GM12873 (cell line): ENCODE results near the gene RAB4A.

Experiments used
- TF ChIP-seq, protein P1 (sequence below): IDR thresholded peaks from 2 replicates; pipeline ENCODE4 v1.5.1; 2012; ENCODE audit warnings: low read depth, mild to moderate bottlenecking, moderate library complexity, low read length, control low read depth; ENCODE audit not compliant: insufficient read depth; ENCODE audit errors: missing control alignments

RAB4A gene

DNA sequence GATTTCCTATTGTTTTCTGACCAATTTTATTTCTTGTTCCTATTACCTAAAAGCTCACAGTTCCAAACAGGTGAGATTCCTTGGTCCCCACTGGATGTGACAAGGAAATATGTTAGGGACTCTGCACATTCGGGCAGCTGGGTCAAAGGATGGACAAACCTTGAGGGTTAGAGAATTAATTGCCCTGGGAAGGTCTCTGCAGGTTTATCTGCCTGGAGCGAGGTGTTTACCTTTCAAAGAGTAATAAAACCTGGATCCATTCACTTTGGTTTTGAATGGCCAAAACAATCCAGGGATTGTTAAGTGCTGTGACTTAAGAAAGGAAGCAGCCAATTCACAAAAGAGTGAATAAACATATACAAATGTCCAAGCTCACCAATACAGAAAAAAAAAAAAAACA is 33.6 kb upstream of the RAB4A start:
- TF ChIP-seq, protein P1, sequence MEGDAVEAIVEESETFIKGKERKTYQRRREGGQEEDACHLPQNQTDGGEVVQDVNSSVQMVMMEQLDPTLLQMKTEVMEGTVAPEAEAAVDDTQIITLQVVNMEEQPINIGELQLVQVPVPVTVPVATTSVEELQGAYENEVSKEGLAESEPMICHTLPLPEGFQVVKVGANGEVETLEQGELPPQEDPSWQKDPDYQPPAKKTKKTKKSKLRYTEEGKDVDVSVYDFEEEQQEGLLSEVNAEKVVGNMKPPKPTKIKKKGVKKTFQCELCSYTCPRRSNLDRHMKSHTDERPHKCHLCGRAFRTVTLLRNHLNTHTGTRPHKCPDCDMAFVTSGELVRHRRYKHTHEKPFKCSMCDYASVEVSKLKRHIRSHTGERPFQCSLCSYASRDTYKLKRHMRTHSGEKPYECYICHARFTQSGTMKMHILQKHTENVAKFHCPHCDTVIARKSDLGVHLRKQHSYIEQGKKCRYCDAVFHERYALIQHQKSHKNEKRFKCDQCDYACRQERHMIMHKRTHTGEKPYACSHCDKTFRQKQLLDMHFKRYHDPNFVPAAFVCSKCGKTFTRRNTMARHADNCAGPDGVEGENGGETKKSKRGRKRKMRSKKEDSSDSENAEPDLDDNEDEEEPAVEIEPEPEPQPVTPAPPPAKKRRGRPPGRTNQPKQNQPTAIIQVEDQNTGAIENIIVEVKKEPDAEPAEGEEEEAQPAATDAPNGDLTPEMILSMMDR = no peak

DNA sequence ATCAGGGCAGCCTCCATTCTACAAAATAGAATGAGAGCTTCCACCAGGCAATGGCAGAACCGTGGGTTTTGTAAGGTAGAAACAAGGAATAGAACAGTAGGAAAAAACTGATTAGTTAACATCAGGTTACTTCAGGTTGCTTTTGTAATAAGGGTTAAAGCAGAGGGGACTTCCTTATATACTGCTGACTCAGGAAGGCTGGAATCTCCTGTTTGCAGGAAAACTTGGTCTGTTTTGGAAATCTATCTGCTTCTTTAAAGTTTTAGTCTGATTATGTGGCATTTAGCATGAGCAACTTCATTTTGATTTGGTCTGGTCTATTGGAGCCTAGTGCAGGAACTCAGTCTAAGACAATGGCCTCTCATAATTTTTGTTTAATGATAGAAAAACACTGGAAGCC is 32.7 kb upstream of the RAB4A start:
- TF ChIP-seq, protein P1 = no peak

DNA sequence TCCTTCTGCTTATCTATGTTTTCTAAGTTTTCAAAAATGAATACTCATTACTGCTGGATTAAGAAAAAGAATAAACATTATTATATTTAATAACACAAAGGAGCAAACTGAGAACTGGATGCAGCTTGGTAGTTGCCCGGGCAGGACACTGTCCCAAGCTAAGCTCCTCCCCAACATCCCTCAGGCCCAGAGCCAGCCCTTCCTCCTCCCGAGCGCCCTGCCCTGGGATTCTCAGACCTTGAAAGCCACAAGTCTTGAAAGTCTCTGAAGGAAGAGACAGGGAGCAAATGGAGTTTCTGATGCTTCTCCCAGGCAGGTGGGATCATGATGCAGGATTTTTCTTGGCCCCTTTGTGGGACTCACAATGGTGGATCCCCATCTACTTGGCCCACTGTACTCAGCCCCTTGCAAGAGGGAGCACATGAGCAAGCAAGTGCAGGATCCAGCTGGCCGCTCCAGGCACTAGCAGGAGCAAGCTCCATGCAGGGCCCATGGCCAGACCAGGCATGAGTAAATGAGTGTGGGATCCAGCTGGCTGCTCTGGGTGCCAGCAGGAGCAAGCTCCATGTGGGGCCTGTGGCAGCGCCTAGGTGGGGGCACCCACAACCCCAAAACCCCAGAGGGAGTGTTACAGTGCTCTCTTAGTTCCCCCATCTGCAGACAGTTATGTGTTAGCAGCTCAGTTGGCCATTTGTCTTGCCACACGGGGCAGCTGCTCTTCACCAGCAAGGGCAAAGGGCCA is 32.1 kb upstream of the RAB4A start:
- TF ChIP-seq, protein P1 = no peak

DNA sequence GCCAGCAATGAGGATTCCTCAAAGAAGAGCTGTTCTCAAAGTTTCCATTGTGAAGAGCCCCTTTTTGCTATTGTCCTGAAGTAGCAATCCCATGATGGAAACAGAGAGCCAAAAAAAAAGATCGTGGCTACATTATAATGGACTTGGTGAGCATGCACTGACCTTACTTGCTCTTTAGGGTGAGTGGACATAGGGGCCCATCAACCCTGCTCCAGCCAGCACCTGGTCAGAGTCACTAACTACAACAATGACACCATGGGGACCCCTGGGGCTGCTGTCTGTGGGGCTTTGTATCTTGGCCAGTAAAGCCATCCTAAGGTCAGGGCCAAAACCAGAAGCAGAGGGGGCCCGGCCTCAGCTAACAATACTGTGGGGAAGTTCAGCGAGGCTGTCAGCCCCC is 30.4 kb upstream of the RAB4A start:
- TF ChIP-seq, protein P1 = no peak

DNA sequence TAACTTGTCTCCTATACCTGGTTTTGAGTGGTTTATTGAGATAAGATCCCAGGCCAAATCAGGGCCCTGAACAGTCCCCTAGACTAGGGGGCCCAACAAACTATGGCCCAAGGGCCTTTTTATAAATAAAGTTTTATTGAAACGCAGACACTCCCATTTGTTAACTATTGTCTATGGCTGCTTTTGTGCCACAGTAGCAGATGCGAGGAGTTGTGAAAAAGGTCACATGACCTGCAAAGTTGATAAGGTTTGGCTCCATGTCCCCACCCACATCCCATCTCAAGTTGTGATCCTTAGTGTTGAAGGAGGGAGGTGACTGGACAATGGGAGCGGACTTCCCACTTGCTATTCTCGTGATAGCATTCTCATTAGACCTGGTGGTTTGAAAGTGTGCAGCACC is 29.5 kb upstream of the RAB4A start:
- TF ChIP-seq, protein P1 = no peak

DNA sequence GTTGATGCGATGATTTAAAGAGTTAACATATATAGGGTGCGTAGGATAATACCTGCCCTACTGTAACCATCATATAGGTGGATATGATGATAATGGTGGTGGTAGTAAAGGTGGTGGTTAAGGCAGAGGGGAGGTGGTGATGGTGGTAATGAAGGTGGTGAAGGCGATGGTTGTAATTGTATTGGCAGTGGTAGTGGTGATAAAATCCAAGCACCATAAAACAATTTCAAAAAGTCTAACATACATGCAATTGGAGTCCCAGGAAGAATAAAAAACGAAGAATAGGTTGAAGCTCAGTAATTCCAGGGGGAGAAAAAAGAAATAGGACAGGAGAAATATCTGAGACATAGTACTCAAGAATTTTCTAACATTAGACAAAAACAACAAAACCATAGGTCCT is 27.3 kb upstream of the RAB4A start:
- TF ChIP-seq, protein P1 = no peak

DNA sequence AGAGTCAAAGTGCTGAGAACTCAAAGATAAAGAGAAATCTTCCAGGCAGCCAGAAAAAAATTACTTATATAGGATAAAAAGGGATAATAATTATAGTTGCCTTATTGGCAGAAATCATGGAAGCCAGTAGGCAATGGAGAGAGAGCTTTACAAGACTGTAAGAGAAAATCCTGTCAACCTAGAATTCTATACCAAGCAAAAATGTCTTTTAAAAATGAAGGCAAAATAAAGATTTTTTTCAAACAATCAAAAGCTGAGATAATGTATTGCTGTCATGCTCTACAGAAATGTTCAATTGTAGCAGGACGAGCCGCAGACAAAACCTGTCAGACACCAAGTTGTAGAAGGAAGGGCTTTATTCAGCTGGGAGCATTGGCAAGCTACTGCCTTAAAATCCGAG is 26.8 kb upstream of the RAB4A start:
- TF ChIP-seq, protein P1 = no peak
